SK-N-MC (cell line): ENCODE results near the gene OR9G4.

ENCODE experiments used
- FOXP2 ChIP-seq: optimal IDR thresholded peaks from 2 replicates; pipeline ENCODE3; 2011; ENCODE audit warnings: mild to moderate bottlenecking, moderate library complexity; ENCODE audit not compliant: insufficient read depth; ENCODE audit errors: extremely low read length, control extremely low read depth
- POLR2AphosphoS5 ChIP-seq: IDR thresholded peaks from 2 replicates; pipeline ENCODE4 v1.6.1; 2012; ENCODE audit warnings: mild to moderate bottlenecking, low read depth, low read length, borderline replicate concordance

- no peak for TF ChIP-seq POLR2AphosphoS5
- no peak for TF ChIP-seq FOXP2
Measured at GRCh38 chr11:56776809-56777208, 28.3 kb upstream of the OR9G4 start.
